NCI-H2227 (cell line): ENCODE results near the gene TMEM258.

Experiments used
- DNase-seq: peaks from one replicate; lab custom pipeline; 2025; ENCODE audit not compliant: unreplicated experiment; lab: John Stamatoyannopoulos, UW

TMEM258 gene

DNA sequence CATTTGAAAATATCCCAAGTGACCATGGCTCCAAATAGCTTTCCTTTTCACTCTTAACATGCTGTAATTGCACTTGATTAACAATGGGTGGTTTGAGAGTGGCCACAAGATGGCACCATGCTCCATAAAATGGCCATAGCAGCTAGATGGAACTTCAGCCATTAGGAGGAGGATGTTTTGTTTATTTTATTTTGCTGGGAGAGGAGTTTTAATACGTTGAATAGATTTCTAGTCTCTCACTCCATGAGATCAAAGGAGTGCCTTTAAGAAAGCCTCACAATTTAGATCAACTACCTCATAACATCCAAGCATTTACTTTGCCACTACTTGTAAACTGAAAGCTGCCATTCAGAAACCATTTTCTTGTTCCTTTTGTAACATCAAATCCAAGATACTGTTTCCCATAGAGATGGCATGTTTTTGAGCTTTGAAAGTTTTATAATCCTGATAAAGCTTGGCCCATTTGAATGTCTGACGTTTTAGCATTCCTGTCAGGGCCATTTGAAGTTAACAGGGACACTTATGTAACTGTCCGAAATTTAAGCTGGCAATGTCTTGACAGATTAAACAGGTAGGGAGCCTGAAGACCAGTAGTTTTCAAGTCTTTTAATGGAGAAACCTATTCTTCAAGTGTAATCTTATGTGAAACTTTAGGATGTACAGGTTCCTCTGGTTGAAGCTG lies 5.0 kb upstream of the TMEM258 start:
- DNase-seq: peak; percentile 79

DNA sequence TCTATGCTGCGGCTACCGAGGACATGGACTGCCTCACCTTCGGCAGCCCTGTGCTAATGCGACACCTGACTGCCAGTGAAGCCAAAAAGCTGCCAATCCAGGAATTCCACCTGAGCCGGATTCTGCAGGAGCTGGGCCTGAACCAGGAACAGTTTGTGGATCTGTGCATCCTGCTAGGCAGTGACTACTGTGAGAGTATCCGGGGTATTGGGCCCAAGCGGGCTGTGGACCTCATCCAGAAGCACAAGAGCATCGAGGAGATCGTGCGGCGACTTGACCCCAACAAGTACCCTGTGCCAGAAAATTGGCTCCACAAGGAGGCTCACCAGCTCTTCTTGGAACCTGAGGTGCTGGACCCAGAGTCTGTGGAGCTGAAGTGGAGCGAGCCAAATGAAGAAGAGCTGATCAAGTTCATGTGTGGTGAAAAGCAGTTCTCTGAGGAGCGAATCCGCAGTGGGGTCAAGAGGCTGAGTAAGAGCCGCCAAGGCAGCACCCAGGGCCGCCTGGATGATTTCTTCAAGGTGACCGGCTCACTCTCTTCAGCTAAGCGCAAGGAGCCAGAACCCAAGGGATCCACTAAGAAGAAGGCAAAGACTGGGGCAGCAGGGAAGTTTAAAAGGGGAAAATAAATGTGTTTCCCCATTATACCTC lies 3.6 kb upstream of the TMEM258 start:
- no peak for DNase-seq

GRCh38 chr11:61795459-61795858 lies 3.1 kb upstream of the TMEM258 start:
- DNase-seq: no peak

GRCh38 chr11:61794579-61794978 lies 2.2 kb upstream of the TMEM258 start:
- DNase-seq: no peak

DNA sequence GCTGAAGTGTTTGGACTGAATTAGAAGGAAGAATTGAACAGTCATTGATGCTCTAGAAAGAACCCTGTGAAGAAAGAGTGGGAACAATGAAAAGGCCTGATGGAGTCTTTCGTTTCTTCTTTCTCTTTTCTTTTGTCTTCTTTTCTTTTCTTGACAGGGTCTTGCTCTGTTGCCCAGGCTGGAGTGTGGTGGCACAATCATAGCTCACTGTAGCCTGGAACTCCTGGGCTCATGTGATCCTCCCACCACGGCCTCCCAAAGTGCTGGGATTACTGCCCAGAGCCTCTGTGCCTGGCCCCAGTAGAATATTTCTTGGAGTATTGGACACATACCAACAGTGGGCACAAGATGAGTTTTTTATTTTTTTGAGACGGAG lies 1.4 kb upstream of the TMEM258 start:
- DNase-seq: no peak

- peak; percentile 59 for DNase-seq
Observed at GRCh38 chr11:61793083-61793828, 857 bp upstream of the TMEM258 start.

- DNase-seq: peak; percentile 92
Observed at GRCh38 chr11:61791737-61792309, 576 bp downstream of the TMEM258 start.

GRCh38 chr11:61787928-61788491 lies 4.4 kb downstream of the TMEM258 start:
- DNase-seq: peak; percentile 42

- no peak for DNase-seq
Observed at GRCh38 chr11:61785837-61786402, 6.5 kb downstream of the TMEM258 start.

- DNase-seq: no peak
Observed at GRCh38 chr11:61784506-61784805, 7.9 kb downstream of the TMEM258 start.

DNA sequence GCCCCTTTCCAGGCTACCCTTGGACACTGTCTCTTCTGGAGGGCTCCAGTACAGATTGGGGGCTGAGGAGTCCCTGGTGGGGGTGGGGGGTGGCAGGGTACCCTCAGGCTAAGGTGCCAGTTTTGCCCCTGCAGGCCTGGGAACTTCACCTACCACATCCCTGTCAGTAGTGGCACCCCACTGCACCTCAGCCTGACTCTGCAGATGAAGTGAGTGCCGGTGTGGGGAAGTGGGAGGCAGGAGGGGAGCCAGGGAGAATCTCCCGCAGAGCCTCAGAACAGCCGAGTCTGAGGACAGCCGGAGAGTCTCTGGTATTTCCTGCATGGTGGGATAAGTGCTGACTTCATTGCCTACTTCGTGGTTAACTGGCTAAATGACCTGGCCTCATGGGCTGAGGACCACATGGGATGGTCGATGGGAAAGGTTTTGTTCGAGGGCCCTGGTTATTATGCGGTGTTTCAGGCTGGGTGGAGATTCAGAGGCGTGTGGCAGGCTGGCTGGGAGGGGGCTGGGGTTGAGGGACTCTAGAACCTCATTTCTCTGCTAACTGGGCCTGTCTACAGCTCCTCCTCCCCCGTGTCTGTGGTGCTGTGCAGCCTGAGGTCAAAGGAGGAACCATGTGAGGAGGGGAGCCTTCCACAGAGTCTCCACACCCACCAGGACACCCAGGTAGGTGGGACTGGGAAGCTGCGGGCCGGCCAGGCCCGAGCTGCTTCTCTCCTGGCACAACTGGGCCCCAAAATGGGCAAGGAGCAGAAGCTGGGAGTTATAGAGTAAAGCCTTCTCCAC lies 8.5 kb downstream of the TMEM258 start:
- no peak for DNase-seq

DNA sequence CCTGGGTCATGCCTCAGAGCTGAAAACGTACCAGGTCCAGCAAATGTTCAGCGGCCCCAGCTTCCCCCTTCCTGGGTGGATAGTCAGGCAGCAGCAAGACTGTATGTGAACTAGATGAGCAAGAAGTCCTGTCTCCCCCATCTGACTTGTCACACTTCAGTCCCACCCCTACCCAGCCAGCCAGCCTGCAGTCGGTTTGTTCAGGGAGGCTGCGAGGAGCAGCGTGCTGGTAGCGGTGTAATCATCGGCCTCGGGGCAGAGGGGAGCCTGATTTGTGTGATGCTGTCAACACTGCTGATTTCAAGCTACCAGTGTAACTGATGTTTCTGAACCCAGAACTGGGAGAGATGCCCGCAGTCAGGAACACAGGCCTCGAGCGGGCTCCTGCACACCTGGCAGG lies 9.6 kb downstream of the TMEM258 start:
- DNase-seq: no peak

DNA sequence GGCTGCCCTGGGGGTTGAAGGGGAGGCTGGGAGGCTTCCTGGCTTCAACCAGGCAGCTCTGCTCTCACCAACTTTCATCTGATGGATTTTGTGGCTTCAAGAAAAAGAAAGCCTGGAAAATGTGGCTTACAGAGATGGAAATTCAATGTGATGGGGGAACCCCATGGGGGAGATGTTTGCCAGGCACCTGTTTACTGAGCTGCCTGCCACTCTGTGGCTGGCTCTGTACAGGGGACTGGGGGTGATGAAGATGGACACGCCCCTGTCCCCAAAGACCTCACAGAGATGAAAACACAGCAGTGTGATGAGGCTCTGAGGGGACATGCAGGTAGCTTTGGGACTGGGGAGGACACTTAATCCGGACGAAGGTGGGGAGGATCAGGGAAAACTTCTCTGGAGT lies 10.1 kb downstream of the TMEM258 start:
- DNase-seq: no peak

- no peak for DNase-seq
Observed at GRCh38 chr11:61781585-61781984, 10.8 kb downstream of the TMEM258 start.

DNA sequence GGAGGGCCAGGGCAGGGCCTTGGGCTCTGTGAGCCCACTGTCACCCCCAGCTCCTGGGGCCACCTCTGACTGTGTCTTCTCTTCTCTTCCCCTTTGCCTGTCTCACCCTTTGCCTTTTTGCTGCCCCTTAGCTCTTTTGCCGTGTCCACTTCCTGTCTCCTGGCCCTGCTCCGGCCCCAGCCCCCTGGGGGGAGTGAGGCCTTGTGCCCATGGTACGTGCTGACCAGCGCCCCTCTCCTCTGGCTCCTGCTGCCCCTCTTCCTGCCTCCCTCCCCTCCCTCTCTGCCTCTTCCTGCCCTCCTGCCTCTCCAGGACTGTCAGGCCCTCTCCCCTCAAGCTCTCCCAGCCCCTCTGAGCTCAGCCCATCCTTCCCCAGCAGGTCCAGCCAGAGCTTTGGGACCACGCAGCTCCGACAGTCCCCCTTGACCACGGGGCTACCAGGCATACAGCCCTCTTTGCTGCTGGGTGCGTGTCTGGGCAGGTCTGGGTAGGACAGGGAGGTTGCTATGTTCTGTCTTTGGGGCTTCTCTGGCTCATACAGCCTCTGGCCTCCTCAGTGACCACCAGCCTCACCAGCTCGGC lies 11.7 kb downstream of the TMEM258 start:
- no peak for DNase-seq

DNA sequence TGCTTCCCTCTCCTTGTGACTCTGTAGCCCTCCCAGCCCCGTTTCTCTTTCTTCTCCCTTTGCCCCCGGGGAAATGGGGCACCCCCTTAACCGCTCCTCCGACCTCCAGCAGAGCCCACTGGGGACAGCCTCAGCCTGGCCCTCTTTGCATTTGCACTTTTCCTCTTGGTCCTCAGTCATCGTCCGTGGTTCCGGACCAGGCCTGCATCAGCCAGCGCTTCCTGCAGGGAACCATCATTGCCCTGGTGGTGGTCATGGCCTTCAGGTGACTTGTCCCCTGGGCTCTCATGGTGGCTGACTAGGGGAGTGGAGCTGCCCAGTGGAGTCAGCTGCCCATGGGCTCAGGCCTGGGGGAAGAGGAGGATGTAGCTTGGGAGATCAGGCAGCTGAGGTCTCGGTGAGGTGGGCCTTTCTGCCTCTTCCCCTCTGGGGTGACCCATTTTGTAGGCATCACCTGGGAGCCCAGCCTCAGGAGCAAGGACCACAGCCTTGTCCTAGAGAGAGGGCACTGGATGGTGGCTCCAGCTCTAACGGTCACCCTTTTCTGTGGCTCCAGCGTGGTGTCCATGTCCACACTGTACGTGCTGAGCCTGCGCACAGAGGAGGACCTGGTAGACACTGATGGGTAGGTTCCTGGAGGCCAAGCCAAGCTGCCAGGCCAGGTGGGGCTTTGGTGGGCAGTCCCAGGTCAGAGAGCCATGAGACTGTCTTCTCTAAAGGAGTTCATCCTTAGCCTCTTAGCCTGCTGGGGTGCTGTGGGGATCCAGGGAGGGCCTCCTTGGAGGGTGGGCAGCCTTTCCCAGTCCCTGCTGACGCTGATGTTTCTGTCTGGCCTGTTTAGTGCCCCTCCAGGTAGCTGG lies 12.5 kb downstream of the TMEM258 start:
- no peak for DNase-seq

GRCh38 chr11:61778920-61779650 lies 13.3 kb downstream of the TMEM258 start:
- no peak for DNase-seq

DNA sequence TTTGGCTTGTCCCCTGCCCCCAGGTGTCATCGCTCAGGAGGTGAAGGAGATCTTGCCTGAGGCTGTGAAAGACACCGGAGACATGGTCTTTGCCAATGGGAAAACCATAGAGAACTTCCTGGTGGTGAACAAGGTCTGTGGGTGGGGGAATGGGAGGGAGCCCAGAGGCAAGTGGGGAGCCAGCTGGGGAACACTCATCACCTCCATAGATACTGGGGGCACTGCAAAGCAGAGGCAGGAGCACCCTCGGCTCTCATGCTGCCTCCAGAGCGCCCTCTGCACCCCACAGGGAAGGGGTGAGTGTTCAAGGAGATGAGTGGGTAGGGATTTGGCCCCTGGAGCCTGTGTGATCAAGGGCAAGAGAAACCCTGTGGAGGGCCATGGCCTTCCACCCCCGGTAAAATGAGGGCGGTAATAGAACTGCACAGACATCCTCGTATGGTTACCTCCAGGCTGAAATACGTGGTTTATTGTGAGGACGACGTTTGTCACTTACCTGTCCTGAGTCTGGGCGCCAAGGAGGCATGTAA lies 14.0 kb downstream of the TMEM258 start:
- DNase-seq: no peak
